AG04449 (cell line): ENCODE measurements around the gene TRPM1.

Experiments
- CTCF ChIA-PET: fragments of 350-600 bp; formaldehyde crosslinking; extraction: SDS; loops from one replicate; lab custom pipeline; 2021; ENCODE audit warnings: antibody characterized with exemption; lab: Yijun Ruan, JAX
- POLR2A ChIA-PET: fragments of 400-600, 350-600 bp; formaldehyde crosslinking; extraction: SDS; loops from one replicate; lab custom pipeline; 2020; ENCODE audit warnings: antibody characterized with exemption, inconsistent platforms; lab: Yijun Ruan, JAX
- DNase-seq: peaks from one replicate; pipeline ENCODE4 v3.0.0-alpha.2; 2010; ENCODE audit warnings: low read depth, low spot score
- H3K4me3 ChIP-seq: 2 replicates; pipeline ENCODE4 v1.5.1; 2011; ENCODE audit warnings: low read depth, mild to moderate bottlenecking, control low read depth, low read length
- CTCF ChIP-seq: IDR thresholded peaks from one replicate; pipeline ENCODE4 v1.5.1; 2011; ENCODE audit warnings: mild to moderate bottlenecking, moderate library complexity, low read length, control low read depth, inconsistent platforms; ENCODE audit not compliant: insufficient read depth; ENCODE audit errors: missing control alignments

Gene TRPM1

GRCh38 chr15:31020542-31020941, 81.0 kb downstream of the TRPM1 start:
- CTCF ChIA-PET = no interaction called here
- TF ChIP-seq CTCF = no peak

DNA sequence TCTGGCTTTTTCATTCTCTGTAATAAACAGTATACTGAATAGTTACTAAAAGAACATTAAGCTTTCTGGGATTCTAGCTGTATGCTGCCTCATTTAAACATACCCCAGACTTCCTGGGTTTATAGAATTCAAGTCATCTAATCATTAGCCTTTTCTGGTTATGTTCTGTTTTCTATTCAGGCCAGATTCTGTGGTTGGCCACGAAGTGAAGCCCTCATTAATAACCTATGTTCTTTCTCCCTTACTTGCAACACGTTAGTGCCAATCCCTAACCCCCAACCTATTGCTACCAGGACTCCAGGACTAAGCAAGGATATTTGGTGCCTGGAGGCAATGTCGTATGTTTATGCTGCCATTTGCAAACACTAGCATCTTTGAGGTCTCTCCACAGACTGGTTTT, 81.5 kb downstream of the TRPM1 start:
- no peak for TF ChIP-seq CTCF
- H3K4me3 ChIP-seq = no peak overlapping the region
- no peak for DNase-seq
- ChIA-PET POLR2A (no interaction called here), CTCF (no interaction called here)

More at GRCh38 chr15:31020542-31020941, 81.0 kb downstream of the TRPM1 start:
- no peak overlapping the region for H3K4me3 ChIP-seq
- POLR2A ChIA-PET = no interaction called here
- DNase-seq = no peak

- ChIA-PET POLR2A (no interaction called here), CTCF (interaction anchor here (0.8 kb wide), 1 partner anchor 8 kb away, joined by 4 read pairs; no protein-coding TSS in a partner anchor)
- H3K4me3 ChIP-seq = no peak overlapping the region
- no peak for TF ChIP-seq CTCF
- no peak for DNase-seq
These were observed 84.2 kb downstream of the TRPM1 start for GRCh38 chr15:31017311-31017710.

GRCh38 chr15:31016446-31016915, 85.0 kb downstream of the TRPM1 start:
- POLR2A ChIA-PET = no interaction called here
- no peak for TF ChIP-seq CTCF
- CTCF ChIA-PET = interaction anchor here (0.7 to 1.7 kb wide), 3 partner anchors 9 to 112 kb away, joined by 3 to 4 read pairs (median 4); no protein-coding TSS in a partner anchor
- peak; percentile 79 for DNase-seq
- no peak overlapping the region for H3K4me3 ChIP-seq

DNA sequence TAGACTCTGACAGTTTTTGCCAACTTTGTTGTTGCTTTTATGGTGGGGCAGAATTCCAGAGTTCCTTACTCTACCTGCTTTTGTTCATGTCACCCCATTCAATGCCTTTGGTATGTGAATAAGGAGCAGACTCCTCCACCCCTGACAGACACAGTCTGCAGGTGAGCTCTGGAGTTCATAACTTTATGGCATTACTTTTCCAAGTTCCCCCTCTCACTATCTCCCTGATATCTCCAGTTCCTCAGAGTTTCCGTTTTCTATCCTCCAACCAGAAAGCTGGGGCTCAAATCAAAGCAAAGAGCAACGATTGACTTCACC, 87.0 kb downstream of the TRPM1 start:
- DNase-seq = no peak
- POLR2A ChIA-PET = no interaction called here
- H3K4me3 ChIP-seq = no peak overlapping the region
- no peak for TF ChIP-seq CTCF
- CTCF ChIA-PET = interaction anchor here (1.4 to 4.0 kb wide), 4 partner anchors 9 to 115 kb away, joined by 3 to 14 read pairs (median 9); no protein-coding TSS in a partner anchor

DNA sequence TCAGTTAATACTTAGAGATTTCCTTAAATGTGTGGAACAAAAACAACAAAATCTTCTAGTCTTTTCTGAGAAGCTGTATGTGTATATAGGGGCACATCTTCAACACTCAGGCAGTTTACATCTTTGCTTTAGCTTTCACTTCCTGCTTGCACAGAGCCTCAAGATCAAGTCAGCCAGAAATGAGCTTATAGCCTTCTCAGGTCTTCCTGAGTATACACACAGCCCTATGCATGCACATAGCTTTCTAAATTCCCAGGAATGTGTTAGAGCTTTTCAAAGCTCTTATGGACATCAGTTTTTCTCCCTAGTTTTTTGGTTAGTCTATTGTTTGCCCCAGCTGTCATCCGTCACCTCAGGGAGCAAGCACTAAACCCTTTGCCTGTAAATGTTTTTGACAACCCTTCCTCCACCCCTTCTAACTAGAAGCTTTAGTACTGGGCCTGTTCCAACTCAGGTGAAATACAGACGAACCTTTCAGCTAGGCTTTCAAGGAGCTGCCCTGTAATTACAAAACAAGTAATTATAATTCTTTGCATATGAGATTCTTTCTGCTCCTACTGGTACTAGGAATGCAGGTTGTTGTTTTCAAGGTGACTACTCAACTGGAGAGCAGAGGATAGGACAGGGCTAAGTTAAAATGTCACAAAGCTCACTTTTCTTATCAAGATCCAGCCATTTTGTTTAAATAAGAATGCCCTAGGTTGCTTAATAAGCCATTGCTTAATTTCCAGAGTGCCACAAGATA, 87.5 kb downstream of the TRPM1 start:
- TF ChIP-seq CTCF = no peak
- CTCF ChIA-PET = interaction anchor here (1.4 to 4.0 kb wide), 4 partner anchors 10 to 115 kb away, joined by 3 to 14 read pairs (median 9); no protein-coding TSS in a partner anchor
- no peak for DNase-seq
- no peak overlapping the region for H3K4me3 ChIP-seq
- POLR2A ChIA-PET = interaction anchor here (0.6 kb wide), 1 partner anchor 312 kb away, joined by 3 read pairs; no protein-coding TSS in a partner anchor
